ENCODE data around the gene SULT1A1. TPM values are rescaled to one million over a fixed set of nuclear protein-coding genes. Genes with fewer than 3 reads are reported as not detected.

SULT1A1 gene
- total and polyA plus RNA-seq, 2 of the 8 experiments (the other 6 are each of a cell fraction or from before 2014, with no cell fraction given), result 2.1 to 4.0 TPM

DNA sequence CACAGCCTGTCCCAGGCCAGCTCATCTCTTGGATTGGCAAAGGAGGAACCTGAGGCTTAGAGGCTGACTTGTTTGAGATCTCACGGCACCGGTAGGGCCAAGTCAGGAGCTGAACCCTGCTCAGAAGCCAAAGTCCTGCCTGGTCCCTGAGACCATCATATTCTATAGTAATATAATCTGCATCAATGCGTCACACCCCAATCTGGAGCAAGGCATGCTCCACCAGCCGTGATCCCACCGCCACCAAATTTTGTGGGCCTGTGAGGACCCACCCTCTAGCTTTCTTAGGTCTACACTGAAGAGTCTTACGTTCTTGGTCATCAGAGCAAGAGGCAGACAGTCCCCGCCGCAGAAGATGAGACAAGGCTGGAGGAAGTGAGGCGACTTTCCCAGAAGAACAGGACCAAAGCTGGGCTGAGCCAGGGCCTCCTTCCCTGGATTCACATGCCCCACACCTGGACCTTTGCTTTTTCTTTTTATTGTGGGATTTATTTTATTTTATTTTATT lies 2.7 kb downstream of the SULT1A1 start:
- no peak overlapping the region for H3K4me3 ChIP-seq (ENCODE audit: extremely low read depth in 1 of 4, insufficient read depth in 2 of 4, low read depth in 3 of 4, low read length in 4 of 4)
- H4K5ac ChIP-seq (ENCODE audit: insufficient read length, low read depth, low read length), result no peak overlapping the region
- no peaks in the 10 kb centered on the region for H3K9me3 ChIP-seq (ENCODE audit: insufficient read depth in 2 of 2, low read depth in 1 of 2, low read length in 1 of 2)
- H2AK5ac ChIP-seq (ENCODE audit: low read depth, low read length), result no peak overlapping the region
- no peak overlapping the region for H2BK20ac ChIP-seq (ENCODE audit: low read length)
- no peaks in the 10 kb centered on the region for H3K79me1 ChIP-seq (ENCODE audit: low read depth, low read length)
- no peak overlapping the region for H3K27ac ChIP-seq (ENCODE audit: low read depth, low read length)
- no peaks in the 10 kb centered on the region for H3K23me2 ChIP-seq (ENCODE audit: low read depth, low read length)
- peaks cover 0 to 16% (median 6%) of the 10 kb centered on the region in 4 experiments; a peak in 3 of 7 replicates for H3K4me1 ChIP-seq (replicated peaks in 1 of 4; ENCODE audit: control insufficient read depth in 3 of 4, insufficient read depth in 4 of 4, low read length in 3 of 4)
- H3K79me2 ChIP-seq (ENCODE audit: control insufficient read depth in 1 of 2, insufficient read depth in 2 of 2, low read length in 2 of 2), result no peaks in the 10 kb centered on the region
- ChIA-PET POLR2A (ENCODE audit: partially characterized antibody) (interaction anchor here (0.6 kb wide), 1 partner anchor 532 kb away, joined by 3 read pairs; no protein-coding TSS in a partner anchor), CTCF (ENCODE audit: partially characterized antibody) (interaction anchor here (0.8 to 1.0 kb wide), 2 partner anchors 10 to 16 kb away, joined by 3 read pairs; no protein-coding TSS in a partner anchor)
- FAIRE-seq (no peak), DNase-seq (ENCODE audit: low read depth in 1 of 2, low spot score in 2 of 2) (no peak)
- H3K56ac ChIP-seq (replicated peaks; ENCODE audit: insufficient read length, low read depth, low read length), result no peak overlapping the region
- H3K23ac ChIP-seq (ENCODE audit: insufficient read length), result no peak overlapping the region
- H3K14ac ChIP-seq (ENCODE audit: insufficient read length), result no peak overlapping the region
- H3K9ac ChIP-seq (replicated peaks in 1 of 4; ENCODE audit: extremely low read depth in 1 of 4, low read depth in 3 of 4, low read length in 3 of 4), result no peak overlapping the region
- H2BK5ac ChIP-seq (ENCODE audit: low read depth, low read length), result no peak overlapping the region
- H4K20me1 ChIP-seq (replicated peaks in 1 of 2; ENCODE audit: control insufficient read depth in 1 of 2, insufficient read depth in 2 of 2, low read length in 2 of 2), result no peaks in the 10 kb centered on the region
- no peak overlapping the region for H2BK12ac ChIP-seq (ENCODE audit: low read depth, low read length)
- no peak overlapping the region for H3K18ac ChIP-seq (ENCODE audit: extremely low read depth, low read length)
- no peak overlapping the region for H2AFZ ChIP-seq (ENCODE audit: low read length)
- H3K36me3 ChIP-seq (ENCODE audit: control insufficient read depth in 2 of 4, insufficient read depth in 4 of 4, low read length in 3 of 4), result no peaks in the 10 kb centered on the region
- 93% methylated on average over 9 of the region's 9 CpGs; no CpG with 5 or more reads in 1 of the 2 experiments for WGBS, 2 experiments (ENCODE audit: extremely low coverage in 1 of 2, insufficient coverage in 1 of 2, insufficient read length in 1 of 2, insufficient replicate concordance in 2 of 2, low coverage in 1 of 2, low lambda C conversion rate in 2 of 2, missing lambda C conversion rate in 1 of 2)
- H3K4ac ChIP-seq (replicated peaks; ENCODE audit: insufficient read length, low read depth, low read length), result no peak overlapping the region
- no peak overlapping the region for H2BK15ac ChIP-seq (ENCODE audit: low read length)
- H2BK120ac ChIP-seq (replicated peaks; ENCODE audit: low read depth, low read length), result no peak overlapping the region
- H4K91ac ChIP-seq (replicated peaks; ENCODE audit: insufficient read length, low read length), result no peak overlapping the region
- H3K4me2 ChIP-seq (ENCODE audit: insufficient read depth in 1 of 2, low read depth in 2 of 2, low read length in 2 of 2), result no peak overlapping the region
- no peaks in the 10 kb centered on the region for H3K27me3 ChIP-seq (replicated peaks in 1 of 4; ENCODE audit: control insufficient read depth in 3 of 4, extremely low read depth in 1 of 4, insufficient read depth in 3 of 4, low read length in 3 of 4)
- H4K8ac ChIP-seq (ENCODE audit: extremely low read depth, insufficient read depth, low read length), result no peak overlapping the region

Measured in H1 (cell line).